ENCODE measurements around the gene ERLEC1.

ERLEC1 gene

DNA sequence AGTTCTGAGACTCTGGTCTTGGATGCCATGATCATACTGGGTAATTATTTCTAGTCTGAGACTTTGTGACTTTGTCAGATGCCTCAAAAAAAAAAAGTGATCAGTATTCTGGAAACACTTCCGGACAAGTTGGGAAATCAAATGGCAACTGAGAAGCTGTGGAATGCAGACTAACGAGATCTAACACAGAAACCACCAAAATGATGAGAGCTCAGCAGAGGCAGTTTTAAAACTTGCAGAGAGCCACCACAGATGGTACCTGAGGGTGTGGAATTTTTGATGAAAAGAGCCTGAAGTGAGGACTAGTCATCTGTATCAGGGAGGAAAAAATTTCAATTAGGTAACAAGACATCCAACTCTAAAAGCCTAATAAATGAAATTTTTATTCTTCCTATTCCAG, 78.4 kb downstream of the ERLEC1 start:
- H3K4me1 ChIP-seq (ENCODE audit: insufficient read depth, low read length, severe bottlenecking), result no peaks in the 10 kb centered on the region
- no peaks in the 10 kb centered on the region for H3K9me3 ChIP-seq (ENCODE audit: low read length)
- no peaks in the 10 kb centered on the region for H3K79me2 ChIP-seq (ENCODE audit: insufficient read depth, low read length)
- H3K4me2 ChIP-seq (ENCODE audit: low read length), result no peak overlapping the region
- no peak overlapping the region for H3K27ac ChIP-seq (ENCODE audit: low read depth, low read length, poor library complexity, severe bottlenecking)
- no peaks in the 10 kb centered on the region for H4K20me1 ChIP-seq (ENCODE audit: insufficient read depth, low read length)
- peaks cover 94% of the 10 kb centered on the region for H3K36me3 ChIP-seq (ENCODE audit: insufficient read depth, low read length)
- TF ChIP-seq, protein P1, sequence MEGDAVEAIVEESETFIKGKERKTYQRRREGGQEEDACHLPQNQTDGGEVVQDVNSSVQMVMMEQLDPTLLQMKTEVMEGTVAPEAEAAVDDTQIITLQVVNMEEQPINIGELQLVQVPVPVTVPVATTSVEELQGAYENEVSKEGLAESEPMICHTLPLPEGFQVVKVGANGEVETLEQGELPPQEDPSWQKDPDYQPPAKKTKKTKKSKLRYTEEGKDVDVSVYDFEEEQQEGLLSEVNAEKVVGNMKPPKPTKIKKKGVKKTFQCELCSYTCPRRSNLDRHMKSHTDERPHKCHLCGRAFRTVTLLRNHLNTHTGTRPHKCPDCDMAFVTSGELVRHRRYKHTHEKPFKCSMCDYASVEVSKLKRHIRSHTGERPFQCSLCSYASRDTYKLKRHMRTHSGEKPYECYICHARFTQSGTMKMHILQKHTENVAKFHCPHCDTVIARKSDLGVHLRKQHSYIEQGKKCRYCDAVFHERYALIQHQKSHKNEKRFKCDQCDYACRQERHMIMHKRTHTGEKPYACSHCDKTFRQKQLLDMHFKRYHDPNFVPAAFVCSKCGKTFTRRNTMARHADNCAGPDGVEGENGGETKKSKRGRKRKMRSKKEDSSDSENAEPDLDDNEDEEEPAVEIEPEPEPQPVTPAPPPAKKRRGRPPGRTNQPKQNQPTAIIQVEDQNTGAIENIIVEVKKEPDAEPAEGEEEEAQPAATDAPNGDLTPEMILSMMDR (IDR thresholded peaks at IDR 0.05; ENCODE audit: low read length), result no peak
- TF ChIP-seq EZH2 (IDR thresholded peaks at IDR 0.05; ENCODE audit: borderline replicate concordance, low read length), result no peak
- H3F3A ChIP-seq (ENCODE audit: insufficient read depth, low read length), result no peaks in the 10 kb centered on the region; the same call in 1 of the 2 replicates
- no peak overlapping the region for H3K4me3 ChIP-seq (ENCODE audit: low read depth, low read length, poor library complexity, severe bottlenecking)
- H2AFZ ChIP-seq (ENCODE audit: low read length), result no peak overlapping the region
- no peak overlapping the region for H3K9ac ChIP-seq (ENCODE audit: low read length)
- no peaks in the 10 kb centered on the region for H3K27me3 ChIP-seq (ENCODE audit: insufficient read depth, low read length)
- no peaks in the 10 kb centered on the region for H3K9me2 ChIP-seq (ENCODE audit: low read depth, low read length)

DNA sequence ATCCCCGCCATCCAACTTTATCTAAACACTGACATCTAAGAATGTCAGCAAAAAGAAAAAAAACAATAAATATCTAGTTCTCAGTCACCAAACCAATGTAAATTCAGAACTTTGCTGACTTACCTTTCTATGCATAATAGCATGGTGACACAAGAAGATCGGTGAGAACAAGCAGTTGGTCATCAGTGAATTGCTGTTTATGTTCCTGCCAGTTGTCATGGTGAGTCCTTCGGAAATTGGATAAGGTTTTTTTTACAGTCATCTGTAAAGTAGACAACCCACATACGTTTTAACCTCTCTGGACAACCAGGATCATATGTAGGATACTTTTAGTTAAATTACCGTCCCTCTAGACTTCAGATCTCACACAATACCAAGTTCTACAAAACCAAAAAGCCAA, 79.1 kb downstream of the ERLEC1 start:
- Histone ChIP-seq H2AFZ (ENCODE audit: low read length) (no peak overlapping the region), H3K27me3 (ENCODE audit: insufficient read depth, low read length) (no peaks in the 10 kb centered on the region), H3K4me3 (ENCODE audit: low read depth, low read length, poor library complexity, severe bottlenecking) (no peak overlapping the region), H3K4me1 (ENCODE audit: insufficient read depth, low read length, severe bottlenecking) (no peaks in the 10 kb centered on the region), H3K9me2 (ENCODE audit: low read depth, low read length) (no peaks in the 10 kb centered on the region), H3F3A (ENCODE audit: insufficient read depth, low read length) (no peaks in the 10 kb centered on the region; the same call in 1 of the 2 replicates), H3K27ac (ENCODE audit: low read depth, low read length, poor library complexity, severe bottlenecking) (no peak overlapping the region), H3K4me2 (ENCODE audit: low read length) (no peak overlapping the region), H4K20me1 (ENCODE audit: insufficient read depth, low read length) (no peaks in the 10 kb centered on the region), H3K36me3 (ENCODE audit: insufficient read depth, low read length) (peaks cover 90% of the 10 kb centered on the region), H3K9ac (ENCODE audit: low read length) (no peak overlapping the region), H3K79me2 (ENCODE audit: insufficient read depth, low read length) (no peaks in the 10 kb centered on the region), H3K9me3 (ENCODE audit: low read length) (no peaks in the 10 kb centered on the region)
- no peak for TF ChIP-seq EZH2 (IDR thresholded peaks at IDR 0.05; ENCODE audit: borderline replicate concordance, low read length)
- TF ChIP-seq, protein P1 (IDR thresholded peaks at IDR 0.05; ENCODE audit: low read length), result no peak

DNA sequence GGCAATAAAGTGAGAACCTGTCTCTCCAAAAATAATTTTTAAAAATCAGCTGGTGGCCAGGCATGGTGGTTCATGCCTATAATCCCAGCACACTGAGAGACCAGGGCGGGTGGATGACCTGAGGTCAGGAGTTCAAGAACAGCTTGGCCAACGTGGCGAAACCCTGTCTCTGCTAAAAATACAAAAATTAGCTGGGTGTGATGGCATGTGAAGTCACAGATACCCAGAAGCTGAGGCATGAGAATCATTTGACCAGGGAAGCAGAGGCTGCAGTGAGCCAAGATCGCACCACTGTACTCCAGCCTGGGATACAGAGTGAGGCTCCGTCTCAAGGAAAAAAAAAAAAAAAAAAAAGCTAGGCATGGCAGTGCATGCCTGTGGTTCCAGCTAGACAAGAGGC, 80.3 kb downstream of the ERLEC1 start:
- Histone ChIP-seq H3K27me3 (ENCODE audit: insufficient read depth, low read length) (no peaks in the 10 kb centered on the region), H3K4me2 (ENCODE audit: low read length) (no peak overlapping the region), H3K27ac (ENCODE audit: low read depth, low read length, poor library complexity, severe bottlenecking) (no peak overlapping the region), H3K9me3 (ENCODE audit: low read length) (no peaks in the 10 kb centered on the region), H3F3A (ENCODE audit: insufficient read depth, low read length) (no peaks in the 10 kb centered on the region; the same call in 1 of the 2 replicates), H3K79me2 (ENCODE audit: insufficient read depth, low read length) (no peaks in the 10 kb centered on the region), H3K9me2 (ENCODE audit: low read depth, low read length) (no peaks in the 10 kb centered on the region), H3K4me1 (ENCODE audit: insufficient read depth, low read length, severe bottlenecking) (no peaks in the 10 kb centered on the region), H3K9ac (ENCODE audit: low read length) (no peak overlapping the region), H2AFZ (ENCODE audit: low read length) (no peak overlapping the region), H4K20me1 (ENCODE audit: insufficient read depth, low read length) (no peaks in the 10 kb centered on the region), H3K4me3 (ENCODE audit: low read depth, low read length, poor library complexity, severe bottlenecking) (no peak overlapping the region), H3K36me3 (ENCODE audit: insufficient read depth, low read length) (peaks cover 88% of the 10 kb centered on the region)
- TF ChIP-seq, protein P1 (IDR thresholded peaks at IDR 0.05; ENCODE audit: low read length), result no peak
- no peak for TF ChIP-seq EZH2 (IDR thresholded peaks at IDR 0.05; ENCODE audit: borderline replicate concordance, low read length)

All from OCI-LY1 (cell line).